GM21447 (cell line): Measurements from ENCODE around the gene NYAP2.

ENCODE experiments used
- ATAC-seq: cut with Tn5 transposase; IDR thresholded peaks from one replicate; pipeline ENCODE4 v1.9.1; 2021; ENCODE audit not compliant: unreplicated experiment

NYAP2 gene

DNA sequence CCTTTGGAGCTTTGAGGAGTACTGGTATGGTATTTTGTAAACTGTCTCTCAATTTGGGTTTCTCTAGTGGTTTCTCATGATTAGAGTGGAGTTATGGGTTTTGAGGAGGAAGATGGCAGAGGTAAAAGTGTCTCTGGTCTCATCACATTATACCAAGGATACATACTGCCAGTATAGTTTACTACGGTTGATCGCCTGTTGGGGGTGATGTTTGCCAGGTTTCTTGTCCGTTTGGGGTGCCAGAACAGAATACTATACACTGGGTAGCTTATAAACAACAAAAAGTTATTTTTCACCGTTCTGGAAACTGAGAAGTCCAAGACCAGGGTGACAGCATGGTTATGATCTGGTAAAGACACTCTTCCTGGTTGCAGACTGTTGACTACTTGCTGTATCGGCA is 293.7 kb downstream of the NYAP2 start:
- no peak for ATAC-seq

DNA sequence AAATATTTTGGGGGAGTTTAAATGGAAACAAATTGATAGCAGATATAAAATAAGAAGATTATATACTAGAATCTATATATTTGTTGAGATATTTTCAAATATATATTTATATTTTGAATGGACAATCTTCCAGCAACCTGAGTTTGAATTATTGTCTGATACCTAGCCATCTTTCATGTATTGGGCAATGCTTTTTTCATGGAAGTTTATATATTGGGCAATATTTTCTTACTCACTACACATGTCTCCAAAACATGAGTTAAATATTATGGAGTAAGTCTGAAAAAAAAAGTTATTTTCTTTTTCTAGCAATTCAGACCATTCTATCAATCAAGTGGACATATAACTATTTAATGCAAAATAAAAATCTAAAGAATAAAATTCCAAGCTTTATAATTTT is 295.2 kb downstream of the NYAP2 start:
- ATAC-seq = no peak

DNA sequence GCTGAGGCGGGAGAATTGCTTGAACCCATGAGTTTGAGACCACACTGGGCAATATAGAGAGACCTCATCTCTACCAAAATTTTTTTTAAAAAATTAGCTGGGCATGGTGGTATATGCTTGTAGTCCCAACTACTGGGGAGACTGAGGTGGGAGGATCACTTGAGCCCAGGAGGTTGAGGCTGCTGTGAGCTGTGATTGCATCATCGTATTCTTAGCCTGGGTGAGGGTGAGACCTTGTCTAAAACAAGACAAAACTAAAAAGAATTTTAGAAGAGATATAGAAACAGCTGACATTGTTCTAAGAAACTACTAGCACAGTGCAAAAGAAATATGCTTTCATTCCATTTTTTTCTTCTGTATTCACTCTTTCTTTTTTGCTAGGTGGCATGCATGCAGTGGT is 298.4 kb downstream of the NYAP2 start:
- ATAC-seq = no peak
